Bronchial epithelial cell (primary cell): ENCODE data around the gene HAPSTR1. TPM values are rescaled to one million over a fixed set of nuclear protein-coding genes. Genes with fewer than 3 reads are reported as not detected.

ENCODE experiments used
- DNase-seq: peaks from one replicate; pipeline ENCODE4 v3.0.0-alpha.2; 2010; ENCODE audit warnings: low read depth
- FAIRE-seq: peaks from 2 replicates; lab custom pipeline; 2011; peaks lifted over from hg19 to GRCh38; lab: Jason Lieb, UNC
- H3K27me3 ChIP-seq: 2 replicates; pipeline ENCODE4 v1.5.1; 2011; ENCODE audit warnings: low read length; ENCODE audit not compliant: control insufficient read depth, insufficient read depth
- H3K36me3 ChIP-seq: 2 replicates; pipeline ENCODE4 v1.5.1; 2011; ENCODE audit warnings: low read length; ENCODE audit not compliant: control insufficient read depth, insufficient read depth
- H3K4me3 ChIP-seq: 2 replicates; pipeline ENCODE4 v1.5.1; 2011; ENCODE audit warnings: mild to moderate bottlenecking, low read depth, low read length, control low read depth
- total RNA-seq: library from RNA; depleted of rRNA; stranded (reverse); fragments of >200 nt; gene quantifications from 2 replicates; pipeline ENCODE4 v1.2.1, GENCODE V29; 2014
- TF ChIP-seq, protein P1 (sequence below): IDR thresholded peaks from 2 replicates; pipeline ENCODE4 v1.5.1; 2011; ENCODE audit warnings: mild to moderate bottlenecking, moderate library complexity, low read length, control low read depth, inconsistent platforms; ENCODE audit not compliant: insufficient read depth, severe bottlenecking

HAPSTR1 gene
- total RNA-seq, 1 donor from 2014 or later: 66.1 TPM

GRCh38 chr16:9114112-9114511, 22.7 kb downstream of the HAPSTR1 start:
- peaks cover 11% of the 10 kb centered on the region for H3K36me3 ChIP-seq
- H3K27me3 ChIP-seq: no peaks in the 10 kb centered on the region
- H3K4me3 ChIP-seq: no peak overlapping the region
- DNase-seq (no peak), FAIRE-seq (no peak)
- TF ChIP-seq, protein P1, sequence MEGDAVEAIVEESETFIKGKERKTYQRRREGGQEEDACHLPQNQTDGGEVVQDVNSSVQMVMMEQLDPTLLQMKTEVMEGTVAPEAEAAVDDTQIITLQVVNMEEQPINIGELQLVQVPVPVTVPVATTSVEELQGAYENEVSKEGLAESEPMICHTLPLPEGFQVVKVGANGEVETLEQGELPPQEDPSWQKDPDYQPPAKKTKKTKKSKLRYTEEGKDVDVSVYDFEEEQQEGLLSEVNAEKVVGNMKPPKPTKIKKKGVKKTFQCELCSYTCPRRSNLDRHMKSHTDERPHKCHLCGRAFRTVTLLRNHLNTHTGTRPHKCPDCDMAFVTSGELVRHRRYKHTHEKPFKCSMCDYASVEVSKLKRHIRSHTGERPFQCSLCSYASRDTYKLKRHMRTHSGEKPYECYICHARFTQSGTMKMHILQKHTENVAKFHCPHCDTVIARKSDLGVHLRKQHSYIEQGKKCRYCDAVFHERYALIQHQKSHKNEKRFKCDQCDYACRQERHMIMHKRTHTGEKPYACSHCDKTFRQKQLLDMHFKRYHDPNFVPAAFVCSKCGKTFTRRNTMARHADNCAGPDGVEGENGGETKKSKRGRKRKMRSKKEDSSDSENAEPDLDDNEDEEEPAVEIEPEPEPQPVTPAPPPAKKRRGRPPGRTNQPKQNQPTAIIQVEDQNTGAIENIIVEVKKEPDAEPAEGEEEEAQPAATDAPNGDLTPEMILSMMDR: no peak

DNA sequence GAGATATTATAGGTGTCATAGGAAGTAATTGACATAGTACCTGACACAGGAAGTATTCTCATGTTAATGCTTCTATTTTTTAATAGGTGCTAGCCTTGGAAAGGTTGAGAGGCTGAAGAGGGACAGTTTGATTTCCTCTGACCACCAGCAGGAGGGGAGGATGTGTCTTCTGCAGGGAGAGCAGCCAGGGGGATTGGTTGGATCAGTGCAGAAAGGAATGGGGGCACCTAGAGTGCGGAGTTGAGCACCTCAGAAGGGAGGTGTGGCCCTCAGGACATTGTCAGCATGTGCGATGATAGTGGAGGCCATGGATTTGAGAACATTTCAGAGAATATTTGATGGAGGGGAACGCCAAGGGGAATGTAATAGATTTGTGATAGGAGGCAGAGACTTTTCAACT, 23.4 kb downstream of the HAPSTR1 start:
- H3K36me3 ChIP-seq: peaks cover 9% of the 10 kb centered on the region
- no peak overlapping the region for H3K4me3 ChIP-seq
- TF ChIP-seq, protein P1: no peak
- H3K27me3 ChIP-seq: no peaks in the 10 kb centered on the region
- no peak for DNase-seq
- no peak for FAIRE-seq

GRCh38 chr16:9115277-9115676, 23.8 kb downstream of the HAPSTR1 start:
- DNase-seq (peak; percentile 86), FAIRE-seq (no peak)
- H3K4me3 ChIP-seq: no peak overlapping the region
- no peaks in the 10 kb centered on the region for H3K27me3 ChIP-seq
- peaks cover 7% of the 10 kb centered on the region for H3K36me3 ChIP-seq
- TF ChIP-seq, protein P1: no peak

GRCh38 chr16:9116141-9116540, 24.7 kb downstream of the HAPSTR1 start:
- FAIRE-seq: no peak
- TF ChIP-seq, protein P1: no peak
- H3K36me3 ChIP-seq: peaks cover 7% of the 10 kb centered on the region

GRCh38 chr16:9118170-9118569, 26.7 kb downstream of the HAPSTR1 start:
- H3K36me3 ChIP-seq: peaks cover 7% of the 10 kb centered on the region
- DNase-seq: no peak
- no peak for FAIRE-seq
- H3K4me3 ChIP-seq: no peak overlapping the region
- TF ChIP-seq, protein P1: no peak
- H3K27me3 ChIP-seq: no peaks in the 10 kb centered on the region

More at GRCh38 chr16:9116141-9116540, 24.7 kb downstream of the HAPSTR1 start:
- no peak for DNase-seq
- Histone ChIP-seq H3K27me3 (no peaks in the 10 kb centered on the region), H3K4me3 (no peak overlapping the region)

- no peaks in the 10 kb centered on the region for H3K27me3 ChIP-seq
- peaks cover 7% of the 10 kb centered on the region for H3K36me3 ChIP-seq
- no peak overlapping the region for H3K4me3 ChIP-seq
- FAIRE-seq: no peak
- TF ChIP-seq, protein P1: no peak
- no peak for DNase-seq
These were observed 28.4 kb downstream of the HAPSTR1 start for GRCh38 chr16:9119795-9120194.
